Transverse colon (tissue), 4 donors: ENCODE data around the gene WDR6.

Experiments used
- CTCF ChIP-seq, 5 experiments: fragments of 200-600 bp in 3 of 5; fragments of 450-650 bp in 2 of 5; sonication (generic) in 3 of 5; IDR thresholded peaks; 1 replicate in 2 of 5; 2 replicates in 3 of 5; pipeline ENCODE4 v1.5.1; 2016 to 2017; ENCODE audit warnings: antibody characterized with exemption in 5 of 5, inconsistent platforms in 3 of 5, mild to moderate bottlenecking in 2 of 5, moderate library complexity in 1 of 5
- EP300 ChIP-seq: sonication (generic); formaldehyde crosslinking; IDR thresholded peaks from one replicate; pipeline ENCODE4 v1.6.1; 2017; ENCODE audit warnings: antibody characterized with exemption, low read depth
- POLR2A ChIP-seq: fragments of 450-650 bp; IDR thresholded peaks from one replicate; pipeline ENCODE4 v1.6.1; 2016; ENCODE audit warnings: antibody characterized with exemption, mild to moderate bottlenecking, moderate library complexity
- POLR2AphosphoS5 ChIP-seq, 3 donors: sonication (generic); formaldehyde crosslinking; IDR thresholded peaks; one replicate each; pipeline ENCODE4 v1.6.1; 2016; ENCODE audit warnings: antibody characterized with exemption in 3 of 3

- TF ChIP-seq CTCF (IDR thresholded peaks at IDR 0.05), result peak; percentile 27 to 77 (median 46)
- TF ChIP-seq POLR2A, result peak; percentile 84
- TF ChIP-seq POLR2AphosphoS5 (IDR thresholded peaks at IDR 0.05), result peak; percentile 64 to 90 (median 85)
- no peak for TF ChIP-seq EP300
These were observed at the start of gene WDR6 for GRCh38 chr3:49007068-49007770.
